Mucosa of gallbladder (tissue), 1 donor: Measurements from ENCODE around the gene ATP2C1. TPM values are rescaled to one million over a fixed set of nuclear protein-coding genes. Genes with fewer than 3 reads are reported as not detected.

ENCODE experiments used
- DNase-seq: peaks from one replicate; pipeline ENCODE4 v3.0.0-alpha.2; 2020; ENCODE audit warnings: low spot score
- total RNA-seq: library from RNA; stranded (reverse); gene quantifications from one replicate; pipeline ENCODE4 v1.2.1, GENCODE V29; 2021
- donor health status: DM: no; HTN: no; CAD: no.

ATP2C1 gene
- total RNA-seq, 1 donor from 2014 or later: 78.9 TPM

DNA sequence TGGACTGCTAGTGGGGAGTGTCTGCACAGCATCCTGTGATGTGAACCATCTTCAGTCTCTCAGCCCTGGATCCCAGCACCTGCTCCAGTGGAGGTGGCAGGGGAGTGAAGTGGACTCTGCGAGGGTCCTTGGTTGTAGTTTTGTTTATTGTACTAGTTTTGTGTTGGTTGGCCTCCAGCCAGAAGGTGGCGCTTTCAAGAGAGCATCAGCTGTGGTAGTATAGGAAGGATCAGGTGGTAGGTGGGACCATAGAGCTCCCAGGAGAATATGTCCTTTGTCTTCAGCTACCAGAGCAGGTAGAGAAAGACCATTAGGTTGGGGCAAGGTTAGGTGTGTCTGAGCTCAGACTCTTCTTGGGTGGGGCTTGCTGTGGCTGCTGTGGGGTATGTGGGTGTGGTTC is 153.7 kb downstream of the ATP2C1 start:
- no peak for DNase-seq

- DNase-seq: no peak
Observed at GRCh38 chr3:131048030-131048429, 154.1 kb downstream of the ATP2C1 start.

- no peak for DNase-seq
Observed at GRCh38 chr3:131050001-131050400, 156.1 kb downstream of the ATP2C1 start.

DNA sequence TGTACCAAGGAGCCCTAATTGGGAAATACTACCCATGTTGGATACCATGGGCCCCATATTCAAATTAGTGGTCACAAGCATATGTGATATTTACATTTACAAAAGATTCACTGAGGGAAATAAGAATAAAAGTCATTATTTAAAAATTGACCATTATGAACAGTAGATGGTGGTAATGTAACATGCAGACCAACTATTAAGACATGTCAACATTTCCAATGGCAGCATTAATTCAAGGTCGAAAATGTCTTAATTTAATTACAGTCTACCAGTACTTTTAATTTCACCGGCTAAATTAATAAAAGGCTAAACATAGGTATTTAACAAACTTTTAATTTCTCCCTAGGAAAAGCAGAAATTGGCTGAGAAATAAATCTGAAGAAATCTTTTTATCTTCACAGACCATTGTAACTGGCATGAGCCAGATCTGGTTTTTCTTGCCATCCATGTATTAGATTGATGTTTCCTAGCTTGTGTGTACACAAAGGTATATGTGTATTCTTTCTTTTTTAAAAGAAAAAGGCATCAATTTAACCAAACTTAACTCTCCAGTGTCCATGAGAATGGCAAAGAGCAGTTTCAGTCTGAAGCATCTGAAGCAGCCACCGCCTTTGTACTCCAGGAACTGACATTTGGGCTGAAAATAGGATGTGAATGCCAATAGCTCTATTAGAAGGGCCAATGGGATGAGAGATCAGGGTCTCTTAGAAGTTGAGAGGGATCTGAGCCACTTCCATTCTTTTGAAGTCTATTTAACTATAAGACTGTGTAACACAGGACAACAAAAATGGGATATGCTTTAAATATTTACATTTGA is 159.4 kb downstream of the ATP2C1 start:
- no peak for DNase-seq

Other genes with a start within 250 kb of the ATP2C1 start
- gene PIK3R4, start 147.3 kb upstream of the ATP2C1 start, total RNA-seq: 27.7 TPM
- 6.0 TPM for gene ASTE1, start 132.7 kb downstream of the ATP2C1 start, total RNA-seq
- 10.9 TPM for gene NEK11, start 132.8 kb downstream of the ATP2C1 start, total RNA-seq